Natural killer cell (primary cell): ENCODE results near the gene SEC61G. TPM values are rescaled to one million over a fixed set of nuclear protein-coding genes. Genes with fewer than 3 reads are reported as not detected.

Experiments
- ATAC-seq, 3 donors: fragments of 150-1000 bp in 2 of 3; fragments of 200-7000 bp in 1 of 3; cut with Tn5 transposase; 1 replicate in 1 of 3; 2 replicates in 2 of 3; pipeline ENCODE4 v1.10.0; 2021; ENCODE audit warnings: mild to moderate bottlenecking in 2 of 3, moderate library complexity in 2 of 3
- DNase-seq, 2 donors: peaks; one replicate each; pipeline versions ENCODE4 v3.0.0 to v3.0.0-alpha.2; 2013 to 2021; ENCODE audit warnings: mixed read lengths in 1 of 2
- H3K27ac ChIP-seq: one replicate; pipeline ENCODE4 v1.5.1; 2013; ENCODE audit warnings: mild to moderate bottlenecking, low read length
- H3K27me3 ChIP-seq: one replicate; pipeline ENCODE4 v1.6.1; 2013; ENCODE audit warnings: low read length; ENCODE audit not compliant: control insufficient read depth, insufficient read depth
- H3K36me3 ChIP-seq: one replicate; pipeline ENCODE4 v1.6.1; 2013; ENCODE audit warnings: low read length; ENCODE audit not compliant: control insufficient read depth, insufficient read depth
- H3K4me1 ChIP-seq: one replicate; pipeline ENCODE4 v1.6.1; 2013; ENCODE audit warnings: low read length; ENCODE audit not compliant: control insufficient read depth, insufficient read depth
- H3K4me3 ChIP-seq: one replicate; pipeline ENCODE4 v1.5.1; 2013; ENCODE audit warnings: low read length
- H3K9me3 ChIP-seq: one replicate; pipeline ENCODE4 v1.6.1; 2013; ENCODE audit warnings: low read length; ENCODE audit not compliant: control insufficient read depth, insufficient read depth
- H3K27ac Mint-ChIP-seq, 2 donors: one replicate each; pipeline ENCODE4 v1.8.0; 2022; ENCODE audit warnings: mild to moderate bottlenecking in 2 of 2, mixed read lengths in 2 of 2, moderate library complexity in 1 of 2
- H3K27me3 Mint-ChIP-seq, 2 donors: one replicate each; pipeline ENCODE4 v1.8.0; 2022; ENCODE audit warnings: low read depth in 2 of 2, mixed read lengths in 2 of 2
- H3K36me3 Mint-ChIP-seq: one replicate; pipeline ENCODE4 v1.8.0; 2022; ENCODE audit warnings: mixed read lengths
- H3K4me1 Mint-ChIP-seq, 2 donors: one replicate each; pipeline ENCODE4 v1.8.0; 2022; ENCODE audit warnings: mixed read lengths in 2 of 2
- H3K4me3 Mint-ChIP-seq: one replicate; pipeline ENCODE4 v1.8.0; 2022; ENCODE audit warnings: mild to moderate bottlenecking, moderate library complexity, mixed read lengths
- H3K9me3 Mint-ChIP-seq, 2 donors: one replicate each; pipeline ENCODE4 v1.8.0; 2022; ENCODE audit warnings: mixed read lengths in 2 of 2
- CTCF ChIP-seq: fragments of 200-600 bp; IDR thresholded peaks from one replicate; pipeline ENCODE4 v1.8.0; 2022; ENCODE audit warnings: antibody characterized with exemption
- WGBS: methylation state at CpG from one replicate; pipeline ENCODE4 v1.1.7; 2013; ENCODE audit warnings: missing lambda C conversion rate; ENCODE audit not compliant: insufficient coverage; 5-methylcytosine and 5-hydroxymethylcytosine counted together
- intact Hi-C: fragments of 100-400 bp; cut with micrococcal nuclease; formaldehyde crosslinking; loops from one replicate; pipeline ENCODE4 v1.14.2; 2022
- total RNA-seq, 4 donors: library from RNA; stranded (reverse); fragments of 120-200 nt in 1 of 4; gene quantifications; one replicate each; pipeline versions ENCODE4 v1.2.3 to v1.2.4, GENCODE V29; 2013 to 2022

Gene SEC61G
- total RNA-seq, 3 donors from 2014 or later (not counting 1 experiment from before 2014, with no cell fraction given) = 38.4 to 54.1 (median 41.0) TPM

GRCh38 chr7:54773472-54774399, 14.7 kb upstream of the SEC61G start:
- peaks cover 6% of the 10 kb centered on the region for H3K27me3 ChIP-seq
- 18% methylated on average over 15 of the region's 18 CpGs for whole genome bisulfite sequencing
- Mint-ChIP-seq H3K4me1 (peaks cover 4 to 9% of the 10 kb centered on the region in 2 donors), H3K27me3 (peaks cover 31 to 32% of the 10 kb centered on the region in 2 donors), H3K27ac (no peak overlapping the region), H3K36me3 (peaks cover 7% of the 10 kb centered on the region), H3K9me3 (peaks cover 6 to 9% of the 10 kb centered on the region in 2 donors), H3K4me3 (peak overlapping the region; percentile 83)
- H3K4me1 ChIP-seq = no peaks in the 10 kb centered on the region
- peak overlapping the region; percentile 37 for H3K4me3 ChIP-seq
- DNase-seq = peak; percentile 50 to 79
- H3K9me3 ChIP-seq = no peaks in the 10 kb centered on the region
- peak; percentile 79 to 93 (median 87) for ATAC-seq
- H3K36me3 ChIP-seq = no peaks in the 10 kb centered on the region
- intact Hi-C loops = loop anchor here (1.0 to 2.0 kb wide), 2 partner anchors 482 to 641 kb away; no protein-coding TSS in a partner anchor
- TF ChIP-seq CTCF = peak; percentile 60
- H3K27ac ChIP-seq = no peak overlapping the region

- DNase-seq (no peak), ATAC-seq (no peak)
- Mint-ChIP-seq H3K36me3 (no peaks in the 10 kb centered on the region), H3K4me3 (no peak overlapping the region), H3K27me3 (peaks cover 32 to 60% of the 10 kb centered on the region in 2 donors), H3K9me3 (no peaks in the 10 kb centered on the region), H3K4me1 (peaks cover 4 to 8% of the 10 kb centered on the region in 2 donors), H3K27ac (no peak overlapping the region)
- H3K4me3 ChIP-seq = no peak overlapping the region
- H3K36me3 ChIP-seq = no peaks in the 10 kb centered on the region
- no peaks in the 10 kb centered on the region for H3K4me1 ChIP-seq
- peaks cover 9% of the 10 kb centered on the region for H3K27me3 ChIP-seq
- H3K27ac ChIP-seq = no peak overlapping the region
- intact Hi-C loops = no loop called here
- no peak for TF ChIP-seq CTCF
- WGBS = no CpG with 5 or more reads among the region's 2 CpGs
- H3K9me3 ChIP-seq = no peaks in the 10 kb centered on the region
These were observed 10.2 kb upstream of the SEC61G start for GRCh38 chr7:54769203-54769602.

- peaks cover 4% of the 10 kb centered on the region for H3K27me3 ChIP-seq
- no peak overlapping the region for H3K27ac ChIP-seq
- ATAC-seq (no peak), DNase-seq (no peak)
- peaks cover 24 to 51% of the 10 kb centered on the region in 2 donors for H3K27me3 Mint-ChIP-seq
- H3K27ac Mint-ChIP-seq = no peak overlapping the region
- no peak for TF ChIP-seq CTCF
- no peak overlapping the region for H3K4me3 ChIP-seq
- no peaks in the 10 kb centered on the region for H3K36me3 ChIP-seq
- no peaks in the 10 kb centered on the region for H3K9me3 Mint-ChIP-seq
- no peaks in the 10 kb centered on the region for H3K9me3 ChIP-seq
- 90% methylated on average over 9 of the region's 9 CpGs for WGBS
- H3K4me3 Mint-ChIP-seq = no peak overlapping the region
- intact Hi-C loops = no loop called here
- H3K36me3 Mint-ChIP-seq = no peaks in the 10 kb centered on the region
- H3K4me1 ChIP-seq = peaks cover 1% of the 10 kb centered on the region
- H3K4me1 Mint-ChIP-seq = peaks cover 0 to 6% of the 10 kb centered on the region in 2 donors
These were observed 5.8 kb upstream of the SEC61G start for GRCh38 chr7:54764861-54765260.
